SK-N-MC (cell line): ENCODE measurements around the gene CDC42.
A peak's percentile ranks its signal among the peaks of the same experiment; 100 is the strongest.
"Not testable (repeated sequence)": the region's sequence is repeated elsewhere in the genome, so short reads cannot be mapped to it uniquely, and the experiment has no call there.

Experiments used
- DNase-seq: peaks from one replicate; pipeline ENCODE4 v3.0.0-alpha.2; 2011; ENCODE audit warnings: low read depth, low spot score
- H3K27ac ChIP-seq: fragments of 200-600 bp; sonication (generic); 2 replicates; pipeline ENCODE4 v1.5.1; 2016; ENCODE audit warnings: mixed run types
- H3K36me3 ChIP-seq: fragments of 200-600 bp; sonication (generic); 2 replicates; pipeline ENCODE4 v1.6.1; 2017; ENCODE audit warnings: antibody characterized with exemption, low read length, mixed read lengths; ENCODE audit not compliant: insufficient read depth
- H3K4me3 ChIP-seq: fragments of 200-600 bp; sonication (generic); 2 replicates; pipeline ENCODE4 v1.5.1; 2016
- H3K9ac ChIP-seq: fragments of 200-600 bp; sonication (generic); 2 replicates; pipeline ENCODE4 v1.8.0; 2017; ENCODE audit warnings: mixed run types, mixed read lengths; ENCODE audit not compliant: insufficient read length
- H3K9me3 ChIP-seq: fragments of 200-600 bp; sonication (generic); 2 replicates; pipeline ENCODE4 v1.6.1; 2017; ENCODE audit warnings: low read depth, mild to moderate bottlenecking, antibody characterized with exemption, low read length, moderate library complexity, mixed read lengths
- EZH2 ChIP-seq: fragments of 200-600 bp; sonication (generic); IDR thresholded peaks from one replicate; pipeline ENCODE4 v1.6.1; 2017; ENCODE audit warnings: antibody characterized with exemption
- FOXP2 ChIP-seq: optimal IDR thresholded peaks from 2 replicates; pipeline ENCODE3; 2011; ENCODE audit warnings: mild to moderate bottlenecking, moderate library complexity; ENCODE audit not compliant: insufficient read depth; ENCODE audit errors: extremely low read length, control extremely low read depth
- POLR2AphosphoS5 ChIP-seq: IDR thresholded peaks from 2 replicates; pipeline ENCODE4 v1.6.1; 2012; ENCODE audit warnings: mild to moderate bottlenecking, low read depth, low read length, borderline replicate concordance

The CDC42 gene

DNA sequence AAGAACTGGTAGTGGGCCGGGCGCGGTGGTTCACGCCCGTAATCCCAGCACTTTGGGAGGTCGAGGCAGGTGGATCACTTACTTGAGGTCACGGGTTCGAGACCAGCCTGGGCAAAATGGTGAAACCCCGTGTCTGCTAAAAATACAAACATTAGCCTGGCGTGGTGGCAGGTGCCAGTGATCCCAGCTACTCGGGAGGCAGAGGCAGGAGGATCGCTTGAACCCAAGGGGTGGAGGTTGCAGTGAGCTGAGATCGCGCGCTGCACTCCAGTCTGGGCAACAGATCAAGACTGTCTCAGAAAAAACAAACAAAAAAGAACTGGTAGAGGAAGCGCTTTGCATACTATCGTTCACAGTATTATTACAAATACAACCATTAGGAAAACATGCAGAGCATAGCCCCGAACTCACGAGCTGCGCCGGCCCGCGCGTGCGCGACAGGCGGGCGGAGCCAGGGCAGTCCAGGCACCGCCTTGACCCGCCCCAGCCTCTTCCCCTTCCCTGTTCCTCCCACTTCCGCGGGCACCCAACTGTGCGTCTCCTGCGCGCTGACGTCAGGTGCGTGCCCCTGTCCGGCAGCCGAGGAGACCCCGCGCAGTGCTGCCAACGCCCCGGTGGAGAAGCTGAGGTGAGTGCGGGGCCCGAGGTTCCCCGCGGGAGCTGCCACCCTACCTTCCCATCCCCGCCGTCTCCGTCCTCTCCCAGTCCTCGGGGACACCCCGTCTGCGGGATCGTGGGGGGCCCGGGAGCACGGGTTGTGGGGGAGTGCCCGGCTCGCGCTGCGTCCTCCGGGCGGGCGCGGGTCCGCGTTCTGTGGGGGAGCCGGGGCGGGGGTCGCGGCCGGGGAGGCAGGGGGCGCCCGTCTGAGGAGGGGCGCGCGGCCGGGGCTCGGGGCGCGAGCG lies at the start of gene CDC42:
CDC42 (plus strand) TSS at position 595 of the 902 bp plus-strand sequence. CDS start 25,770 bp downstream, outside the sequence.
- Histone ChIP-seq H3K9me3 (no peaks in the 10 kb centered on the region), H3K4me3 (peak within 1 kb of the TSS; percentile 94), H3K9ac (peak within 1 kb of the TSS; percentile 95), H3K27ac (peak within 1 kb of the TSS; percentile 84), H3K36me3 (peaks cover 26% of the 10 kb centered on the region)
- peak; percentile 76 for DNase-seq
- peak; percentile 98 for TF ChIP-seq FOXP2
- no peak for TF ChIP-seq EZH2
- peak; percentile 97 for TF ChIP-seq POLR2AphosphoS5

DNA sequence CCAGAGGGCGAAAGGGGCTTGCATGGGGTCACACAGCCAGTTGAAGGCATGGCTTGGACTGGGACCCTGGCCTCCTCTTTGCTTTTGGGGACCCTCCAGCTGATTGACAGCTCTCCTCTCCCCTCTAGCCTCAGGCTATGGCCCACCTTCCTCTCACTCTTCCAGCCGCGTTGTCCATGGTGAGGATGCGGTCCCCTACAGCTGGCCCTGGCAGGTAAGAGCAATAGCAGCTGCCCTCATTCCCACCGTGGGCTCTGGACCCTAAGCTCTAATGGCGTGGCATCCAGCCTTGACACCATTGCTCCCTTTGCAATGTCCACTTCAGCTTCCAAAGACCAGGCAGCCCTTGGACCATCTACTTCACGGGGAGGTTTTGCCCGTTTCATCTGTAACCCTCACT lies 49.6 kb upstream of the CDC42 start:
- not testable (repeated sequence) for H3K4me3 ChIP-seq, H3K36me3 ChIP-seq, H3K27ac ChIP-seq, H3K9ac ChIP-seq, DNase-seq, H3K9me3 ChIP-seq

- not testable (repeated sequence) for DNase-seq, H3K36me3 ChIP-seq, H3K9ac ChIP-seq
Observed at GRCh38 chr1:22003959-22004358, 48.5 kb upstream of the CDC42 start.

GRCh38 chr1:22005261-22006149 lies 47.0 kb upstream of the CDC42 start:
- not testable (repeated sequence) for H3K9ac ChIP-seq, H3K27ac ChIP-seq, H3K4me3 ChIP-seq, H3K9me3 ChIP-seq, DNase-seq, H3K36me3 ChIP-seq

More at GRCh38 chr1:22003959-22004358, 48.5 kb upstream of the CDC42 start:
- H3K9me3 ChIP-seq, H3K4me3 ChIP-seq, H3K27ac ChIP-seq: not testable (repeated sequence)

- H3K4me3 ChIP-seq, H3K9me3 ChIP-seq, H3K27ac ChIP-seq, DNase-seq, H3K36me3 ChIP-seq, H3K9ac ChIP-seq: not testable (repeated sequence)
Observed at GRCh38 chr1:22006736-22007135, 45.8 kb upstream of the CDC42 start.

DNA sequence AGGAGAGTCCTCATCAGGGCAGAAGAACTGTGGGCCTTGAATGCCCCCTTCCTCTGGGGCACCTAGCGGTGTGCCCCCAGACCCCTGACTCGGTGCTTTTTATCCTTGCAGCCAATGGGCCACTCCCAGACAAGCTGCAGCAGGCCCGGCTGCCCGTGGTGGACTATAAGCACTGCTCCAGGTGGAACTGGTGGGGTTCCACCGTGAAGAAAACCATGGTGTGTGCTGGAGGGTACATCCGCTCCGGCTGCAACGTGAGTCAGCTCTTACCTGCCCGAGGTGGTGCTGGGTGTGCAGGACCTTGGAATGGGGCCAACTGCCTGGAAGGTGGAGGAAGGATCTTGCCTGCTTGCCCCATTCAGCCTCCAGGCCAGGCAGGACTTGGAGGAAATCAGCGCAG lies 45.2 kb upstream of the CDC42 start:
- H3K36me3 ChIP-seq, H3K27ac ChIP-seq, H3K4me3 ChIP-seq, H3K9ac ChIP-seq, H3K9me3 ChIP-seq, DNase-seq: not testable (repeated sequence)

DNA sequence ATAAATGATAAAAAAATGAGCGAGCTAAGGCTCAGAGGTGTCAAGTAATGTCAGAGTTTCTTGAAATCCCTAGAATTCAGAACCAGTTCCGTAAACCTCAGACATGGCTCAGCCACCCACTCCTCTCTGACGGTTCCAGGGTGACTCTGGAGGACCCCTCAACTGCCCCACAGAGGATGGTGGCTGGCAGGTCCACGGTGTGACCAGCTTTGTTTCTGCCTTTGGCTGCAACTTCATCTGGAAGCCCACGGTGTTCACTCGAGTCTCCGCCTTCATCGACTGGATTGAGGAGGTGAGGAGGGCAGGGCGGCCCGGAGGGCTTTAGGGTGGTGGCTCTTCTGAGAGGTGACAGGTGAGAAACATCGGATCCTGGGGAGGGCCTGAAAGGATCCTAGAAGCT lies 42.9 kb upstream of the CDC42 start:
- H3K9me3 ChIP-seq, DNase-seq, H3K27ac ChIP-seq, H3K4me3 ChIP-seq, H3K36me3 ChIP-seq, H3K9ac ChIP-seq: not testable (repeated sequence)

DNA sequence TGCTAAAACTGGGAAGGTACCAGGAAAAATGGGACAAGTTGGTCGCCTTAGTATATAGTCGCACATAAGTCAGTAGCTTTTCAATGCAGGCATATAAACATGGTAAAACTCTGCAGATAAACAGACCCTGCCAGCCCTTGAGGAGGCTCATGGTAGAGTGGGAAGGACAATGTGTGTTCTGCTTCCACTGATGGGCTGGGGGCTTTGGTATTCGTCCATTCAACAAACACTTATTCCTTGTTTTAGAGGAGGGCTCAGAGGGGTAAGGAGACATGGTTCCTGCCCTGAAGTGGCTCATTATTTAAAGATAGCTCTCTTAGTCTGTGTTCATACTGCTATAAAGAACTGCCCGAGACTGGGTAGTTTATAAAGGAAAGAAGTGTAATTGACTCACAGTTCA lies 39.8 kb upstream of the CDC42 start:
- DNase-seq, H3K9ac ChIP-seq, H3K4me3 ChIP-seq, H3K36me3 ChIP-seq, H3K9me3 ChIP-seq, H3K27ac ChIP-seq: not testable (repeated sequence)

GRCh38 chr1:22014575-22015206 lies 37.8 kb upstream of the CDC42 start:
- H3K36me3 ChIP-seq, H3K9me3 ChIP-seq, H3K27ac ChIP-seq, H3K9ac ChIP-seq, H3K4me3 ChIP-seq, DNase-seq: not testable (repeated sequence)
